ENCODE measurements around the gene PARVB.
"Not testable (repeated sequence)": the region's sequence is repeated elsewhere in the genome, so short reads cannot be mapped to it uniquely, and the experiment has no call there.

The PARVB gene

DNA sequence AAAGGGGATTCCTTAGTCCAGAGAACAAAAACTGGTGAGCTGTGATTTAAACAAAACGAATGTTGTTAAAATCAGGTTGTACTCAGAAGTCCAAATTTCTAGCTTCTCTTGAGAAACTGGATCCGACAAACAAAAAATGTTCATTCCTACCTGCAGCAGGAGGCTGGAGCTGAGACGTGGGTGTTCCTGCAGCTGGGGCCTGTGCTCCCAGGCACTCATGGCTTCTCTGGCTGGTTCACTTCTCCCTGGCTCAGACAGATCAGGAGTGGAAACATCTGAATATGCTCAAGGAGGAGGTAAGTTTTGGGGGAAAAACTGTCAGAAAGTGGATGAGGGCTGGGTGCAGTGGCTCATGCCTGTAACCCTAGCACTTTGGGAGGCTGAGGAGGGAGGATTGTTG lies 24.7 kb upstream of the PARVB start:
- DNase-seq: no peak

DNA sequence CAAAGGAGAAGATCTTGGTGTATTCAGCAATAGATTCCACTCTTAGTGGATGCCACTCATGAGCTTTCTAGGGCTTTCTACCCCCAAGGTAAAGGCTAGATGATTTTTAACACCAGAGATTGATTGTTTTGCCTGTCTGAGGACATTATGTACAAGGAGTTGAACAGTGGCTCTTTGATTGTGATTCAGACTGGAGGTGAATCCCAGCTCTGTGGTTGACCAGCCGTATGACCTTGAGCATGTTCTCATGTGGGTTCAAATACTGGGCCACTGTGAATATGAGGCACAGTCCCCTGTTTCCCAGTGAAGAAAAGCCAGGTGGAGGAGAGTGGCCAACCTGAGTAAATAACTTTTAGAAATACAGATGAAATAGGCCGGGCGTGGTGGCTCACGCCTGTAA lies 24.0 kb upstream of the PARVB start:
- DNase-seq: no peak

DNA sequence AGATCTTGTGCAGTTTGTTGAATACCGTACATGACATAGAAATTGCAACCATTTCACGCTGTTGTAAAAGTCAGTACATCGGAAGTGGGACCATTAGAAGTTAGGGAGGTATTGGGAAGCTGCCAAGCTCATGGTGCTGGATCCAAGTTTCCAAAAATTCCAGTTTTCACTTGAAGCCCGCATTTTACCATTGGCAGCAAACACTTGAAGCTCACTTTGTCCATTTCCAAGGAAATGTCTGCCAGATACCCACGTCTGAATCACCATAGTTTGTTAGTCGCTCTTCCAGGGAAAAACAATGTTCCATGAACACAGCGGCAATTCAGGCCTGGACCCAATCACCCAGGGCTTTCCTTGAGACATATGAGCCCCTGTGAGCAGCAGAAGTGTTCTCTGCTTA lies 22.6 kb upstream of the PARVB start:
- DNase-seq: no peak

DNA sequence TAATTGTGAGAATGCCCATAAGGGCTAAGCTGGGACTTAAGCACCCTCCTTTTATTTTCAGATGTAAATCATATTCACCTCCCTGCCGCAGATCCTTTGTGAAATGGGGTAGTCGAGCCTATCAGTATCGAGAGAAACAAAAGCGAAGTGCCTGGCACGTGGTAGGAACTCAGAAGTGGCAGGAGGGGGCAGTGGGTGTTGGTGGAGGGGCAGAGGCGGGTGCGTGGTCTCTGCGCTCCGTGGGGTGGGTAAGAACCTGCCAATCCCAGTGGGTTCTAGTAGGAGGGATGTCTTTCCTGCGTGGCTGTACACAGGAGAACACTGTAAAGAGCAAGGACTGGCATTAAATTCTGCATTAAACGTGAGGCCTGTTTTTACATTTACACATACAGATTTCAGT lies 21.8 kb upstream of the PARVB start:
- no peak for DNase-seq

DNA sequence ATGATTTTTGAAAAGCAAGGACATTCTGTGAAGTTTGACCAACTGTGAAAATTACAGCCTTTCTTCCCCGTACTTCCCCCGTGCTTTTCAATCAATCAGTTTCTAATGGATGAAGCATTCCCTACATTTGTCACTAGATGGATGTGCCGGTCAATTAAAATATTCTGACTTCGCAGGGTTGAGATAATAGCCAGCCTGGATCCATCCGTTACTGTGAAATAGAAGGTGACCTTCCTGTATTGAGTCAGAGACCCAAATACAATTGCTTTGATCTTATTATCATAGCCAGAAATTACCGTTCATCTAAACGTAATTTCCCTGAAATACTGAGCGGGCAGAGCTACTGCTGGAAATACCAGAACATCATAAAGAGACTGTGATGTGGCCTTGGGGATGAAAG lies 21.1 kb upstream of the PARVB start:
- DNase-seq: no peak

DNA sequence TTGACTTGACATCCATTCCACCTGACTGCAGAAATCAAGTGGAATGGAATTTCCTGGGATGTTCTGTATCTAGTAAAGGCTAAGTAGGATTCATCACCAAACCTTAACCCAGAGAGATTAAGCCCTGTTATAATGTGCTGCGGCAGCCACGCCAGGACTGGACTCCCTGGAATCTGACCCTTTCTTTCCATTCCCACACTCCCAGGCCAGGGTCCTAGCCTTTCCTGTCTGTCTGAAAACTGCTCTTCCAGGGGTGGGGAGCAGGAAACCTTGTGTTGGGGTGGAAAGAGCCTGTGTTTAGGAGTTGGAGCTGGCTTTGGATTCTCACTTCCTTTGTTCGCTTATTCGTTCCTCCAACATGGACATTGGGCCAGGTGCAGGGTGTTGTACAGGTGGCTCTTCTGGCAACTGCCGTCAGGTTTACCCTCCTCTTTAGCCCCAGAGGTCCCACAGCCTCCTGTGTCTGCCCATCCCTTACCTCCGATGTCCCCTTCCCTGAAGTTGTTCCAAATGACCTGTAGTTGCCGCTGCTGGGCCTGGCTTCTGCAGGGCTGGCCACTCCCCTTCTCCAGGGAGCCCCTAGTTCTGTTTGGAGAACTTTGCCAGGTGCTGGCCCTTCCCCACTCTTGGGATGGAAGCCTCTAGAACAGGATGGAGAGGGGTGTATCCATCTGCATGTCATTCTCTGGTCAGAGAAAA lies 20.5 kb upstream of the PARVB start:
- no peak for DNase-seq

DNA sequence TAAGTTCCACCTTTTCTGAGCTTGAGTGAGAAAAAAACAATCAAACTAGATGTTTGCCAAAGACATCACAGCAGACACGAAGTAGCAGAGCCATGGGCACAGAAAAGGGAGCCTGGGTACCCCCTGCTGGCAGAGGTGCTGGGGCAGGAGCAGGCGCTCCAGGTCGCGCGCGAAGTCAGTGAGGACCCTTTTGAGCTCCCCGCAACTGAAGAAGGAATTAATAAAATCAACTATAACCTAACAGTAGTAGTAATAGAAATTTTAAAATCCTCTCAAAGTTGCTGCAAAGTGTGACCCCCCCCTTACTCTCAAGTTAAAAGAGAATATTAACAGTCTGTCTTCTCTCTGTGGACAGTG lies 20.0 kb upstream of the PARVB start:
- no peak for DNase-seq

DNA sequence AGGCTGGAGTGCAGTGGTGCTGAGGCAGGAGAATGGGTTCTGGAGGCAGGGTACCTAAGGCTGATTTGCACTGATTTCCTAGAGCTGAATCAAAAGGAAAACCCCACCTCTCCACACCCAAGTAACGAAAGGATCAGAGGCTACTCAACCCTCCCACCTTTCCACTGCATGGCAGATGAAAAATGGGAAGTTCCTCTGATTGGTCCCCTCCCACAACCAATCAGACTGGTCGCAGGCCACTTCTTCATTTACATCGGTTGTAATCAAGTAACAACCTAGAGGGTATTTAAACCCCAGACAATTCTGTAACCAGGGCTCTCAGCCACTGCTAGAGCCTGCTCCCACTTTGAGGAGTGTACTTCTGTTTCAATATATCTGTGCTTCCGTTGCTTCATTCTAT lies 18.6 kb upstream of the PARVB start:
- DNase-seq: no peak

DNA sequence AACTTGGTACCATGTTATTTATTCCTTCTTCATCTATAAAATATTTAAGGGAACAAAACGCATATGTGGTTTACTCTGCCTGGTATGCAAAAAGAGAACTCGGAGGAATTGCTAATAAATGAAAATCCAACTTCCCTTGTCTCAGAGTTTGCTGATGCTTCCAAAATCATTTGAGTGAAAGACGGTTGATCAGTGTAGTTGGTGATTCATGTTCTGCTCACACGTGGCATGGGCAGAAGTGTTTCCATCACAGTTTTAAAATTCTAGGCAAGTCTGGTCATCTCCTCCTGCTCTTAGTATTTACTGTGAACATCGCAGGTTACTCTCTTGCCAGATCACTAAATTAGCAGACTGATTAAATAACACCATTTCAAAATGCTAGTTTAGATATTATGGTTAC lies 11.9 kb upstream of the PARVB start:
- DNase-seq: no peak

DNA sequence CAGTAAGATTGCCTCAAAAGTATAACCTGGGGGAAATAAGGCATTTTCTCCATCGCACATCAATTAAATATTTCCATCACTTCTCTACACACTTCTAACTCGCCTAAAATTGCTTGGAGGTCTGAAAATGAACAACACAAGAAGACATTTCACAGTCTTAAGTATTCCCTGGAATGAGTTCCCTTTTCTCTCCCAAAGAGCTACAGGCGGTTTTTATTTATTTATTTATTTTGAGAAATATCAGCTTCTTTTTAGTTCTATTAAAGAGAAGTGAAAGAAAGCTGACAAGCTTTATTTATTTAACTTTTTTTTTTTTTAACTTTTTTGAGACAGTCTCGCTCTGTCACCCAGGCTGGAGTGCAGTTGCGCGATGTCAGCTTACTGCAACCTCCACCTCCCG lies 11.5 kb upstream of the PARVB start:
- no peak for DNase-seq

DNA sequence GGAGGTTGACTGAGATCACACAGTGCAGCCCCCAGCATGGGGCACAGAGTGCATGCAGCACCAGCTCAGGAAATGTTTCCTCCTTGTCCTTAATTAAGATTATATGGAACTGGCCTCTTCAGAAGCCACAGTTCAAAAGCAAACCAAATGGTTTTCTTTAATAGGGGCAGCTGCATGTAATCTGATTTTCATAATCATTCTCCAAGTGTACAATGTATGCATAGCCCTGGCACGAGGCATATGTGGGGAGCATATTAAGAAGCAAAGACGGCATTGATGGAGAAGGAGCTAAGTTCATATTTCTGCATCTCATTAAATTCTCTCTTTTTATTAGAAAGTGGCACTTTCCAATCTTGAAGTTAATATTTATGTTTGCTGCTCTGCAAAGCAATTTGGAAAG lies 9.9 kb upstream of the PARVB start:
- DNase-seq: no peak

DNA sequence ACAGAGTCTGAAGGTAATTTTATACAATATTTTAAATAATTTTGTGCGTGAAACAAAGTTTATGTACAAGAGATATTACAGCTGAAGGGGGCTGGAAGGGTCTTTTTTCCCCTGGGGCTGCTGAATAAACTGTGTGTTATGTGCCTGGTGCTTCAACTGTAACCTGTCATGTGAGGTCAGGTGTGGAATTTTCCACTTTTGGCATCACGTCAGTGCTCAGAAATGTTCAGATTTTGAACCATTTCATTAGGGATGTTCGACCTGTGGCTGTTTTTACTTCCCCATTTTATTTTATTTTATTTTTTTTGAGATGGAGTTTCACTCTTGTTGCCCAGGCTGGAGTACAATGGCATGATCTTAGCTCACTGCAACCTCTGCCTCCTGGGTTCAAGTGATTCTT lies 7.5 kb upstream of the PARVB start:
- DNase-seq: not testable (repeated sequence)

DNA sequence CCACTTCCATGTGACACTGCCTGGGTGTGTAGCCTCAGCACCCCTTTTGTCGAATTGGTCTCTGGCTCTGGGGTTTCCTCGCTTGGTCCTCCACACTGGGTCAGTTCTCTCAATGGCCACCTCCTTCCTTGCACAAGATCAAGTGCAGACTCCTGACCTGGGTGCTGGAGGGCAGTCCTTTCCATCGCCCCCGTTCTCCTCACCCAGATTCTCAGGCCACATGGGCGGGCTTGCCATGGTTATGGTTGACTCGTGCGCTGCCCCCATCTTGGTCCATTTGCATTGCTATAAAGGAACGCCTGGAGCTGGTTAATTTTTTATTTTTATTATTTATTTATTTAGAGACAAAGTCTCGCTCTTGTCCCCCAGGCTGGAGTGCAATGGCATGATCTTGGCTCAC lies 5.5 kb upstream of the PARVB start:
- DNase-seq: no peak

DNA sequence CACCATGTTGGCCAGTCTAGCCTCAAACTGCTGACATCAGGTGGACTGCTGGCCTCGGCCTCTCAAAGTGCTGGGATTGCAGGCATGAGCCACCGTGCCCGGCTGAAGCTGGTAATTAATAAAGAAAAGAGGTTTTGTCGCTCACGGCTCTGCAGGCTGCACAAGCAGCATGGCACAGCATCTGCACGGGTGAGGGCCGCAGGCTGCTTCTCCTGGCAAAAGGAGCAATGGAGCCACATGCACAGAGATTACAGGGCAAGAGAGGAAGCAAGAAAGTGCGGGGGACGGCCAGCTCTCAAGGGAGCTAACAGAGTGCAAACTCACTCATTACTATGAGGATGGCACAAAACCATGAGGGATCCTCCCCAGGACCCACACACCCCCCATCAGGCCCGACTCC lies 4.7 kb upstream of the PARVB start:
- DNase-seq: no peak

DNA sequence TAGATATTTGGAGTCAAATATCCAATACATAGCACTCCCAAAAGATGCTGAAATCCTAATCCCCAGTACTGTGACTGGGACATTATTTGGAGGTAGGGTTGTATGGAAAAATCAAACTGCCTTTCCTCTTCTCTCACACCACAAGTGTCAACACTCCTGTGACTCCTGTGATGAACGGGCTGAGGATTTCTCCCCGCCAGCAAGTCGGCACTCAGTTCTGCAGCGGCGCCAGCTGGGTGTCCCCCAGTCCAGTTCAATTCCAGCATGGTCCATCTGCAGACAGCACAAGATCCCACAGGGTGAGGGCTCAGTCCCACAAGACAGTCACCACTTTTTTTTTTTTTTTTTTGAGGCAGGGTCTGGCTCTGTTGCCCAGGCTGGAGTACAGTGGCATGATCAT lies 4.3 kb upstream of the PARVB start:
- DNase-seq: no peak

DNA sequence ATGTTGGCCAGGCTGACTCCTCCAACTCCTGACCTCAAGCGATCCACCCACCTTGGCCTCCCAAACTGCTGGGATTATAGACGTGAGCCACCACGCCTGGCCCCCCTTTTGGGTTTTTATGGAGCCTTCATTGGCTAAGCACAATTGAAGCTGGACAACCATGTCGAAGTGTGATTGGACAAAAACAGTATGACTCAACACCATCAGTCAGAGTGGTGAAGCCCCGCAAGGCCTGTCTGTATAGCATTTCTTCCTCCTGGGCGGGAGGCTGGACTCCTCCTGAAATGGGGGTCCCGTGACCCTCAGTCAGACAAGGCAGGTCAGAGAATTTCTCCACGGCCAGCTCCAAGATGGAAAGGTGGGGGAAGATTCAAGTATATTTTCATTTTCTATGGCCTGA lies 3.1 kb upstream of the PARVB start:
- no peak for DNase-seq

DNA sequence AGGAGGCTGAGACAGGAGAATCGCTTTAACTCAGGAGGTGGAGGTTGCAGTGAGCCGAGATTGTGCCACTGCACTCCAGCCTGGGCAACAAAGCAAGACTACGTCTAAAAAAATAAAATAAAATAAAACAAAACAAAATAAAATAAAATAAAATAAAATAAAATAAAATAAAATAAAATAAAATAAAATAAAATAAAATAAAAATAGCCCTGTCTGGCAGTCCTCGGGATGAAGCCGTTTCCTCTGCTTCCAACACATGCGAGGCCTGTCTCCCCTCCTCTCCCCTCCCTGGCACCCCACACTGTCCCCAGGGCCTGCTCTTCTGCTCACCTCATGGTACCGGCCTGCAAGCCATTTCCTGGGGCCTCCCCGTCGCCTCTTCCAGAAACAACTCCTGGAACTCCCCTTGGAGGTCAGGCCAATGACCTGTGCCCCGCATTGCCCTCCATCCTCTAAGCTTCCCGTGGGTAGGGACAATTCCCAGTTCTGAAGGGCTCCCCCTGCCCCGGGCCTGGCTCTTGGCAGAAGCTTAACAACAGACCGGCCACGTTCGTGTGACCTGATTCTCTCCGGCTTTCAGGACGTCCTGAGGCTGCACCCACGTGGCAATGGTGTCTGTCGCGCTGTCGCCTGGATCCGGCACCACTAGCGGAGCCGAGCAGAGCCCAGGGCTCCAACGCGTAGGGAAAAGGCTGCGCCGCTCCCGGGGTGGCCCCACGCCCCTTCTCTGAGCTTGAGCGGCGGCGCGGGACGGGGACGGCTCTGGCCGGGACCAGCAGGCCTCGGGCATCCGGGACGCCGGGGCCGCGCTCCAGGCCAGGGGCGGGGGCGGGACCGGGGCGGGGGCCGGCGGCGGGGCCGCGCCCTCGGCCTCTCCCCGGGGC lies 456 bp upstream of the PARVB start:
- DNase-seq: no peak

DNA sequence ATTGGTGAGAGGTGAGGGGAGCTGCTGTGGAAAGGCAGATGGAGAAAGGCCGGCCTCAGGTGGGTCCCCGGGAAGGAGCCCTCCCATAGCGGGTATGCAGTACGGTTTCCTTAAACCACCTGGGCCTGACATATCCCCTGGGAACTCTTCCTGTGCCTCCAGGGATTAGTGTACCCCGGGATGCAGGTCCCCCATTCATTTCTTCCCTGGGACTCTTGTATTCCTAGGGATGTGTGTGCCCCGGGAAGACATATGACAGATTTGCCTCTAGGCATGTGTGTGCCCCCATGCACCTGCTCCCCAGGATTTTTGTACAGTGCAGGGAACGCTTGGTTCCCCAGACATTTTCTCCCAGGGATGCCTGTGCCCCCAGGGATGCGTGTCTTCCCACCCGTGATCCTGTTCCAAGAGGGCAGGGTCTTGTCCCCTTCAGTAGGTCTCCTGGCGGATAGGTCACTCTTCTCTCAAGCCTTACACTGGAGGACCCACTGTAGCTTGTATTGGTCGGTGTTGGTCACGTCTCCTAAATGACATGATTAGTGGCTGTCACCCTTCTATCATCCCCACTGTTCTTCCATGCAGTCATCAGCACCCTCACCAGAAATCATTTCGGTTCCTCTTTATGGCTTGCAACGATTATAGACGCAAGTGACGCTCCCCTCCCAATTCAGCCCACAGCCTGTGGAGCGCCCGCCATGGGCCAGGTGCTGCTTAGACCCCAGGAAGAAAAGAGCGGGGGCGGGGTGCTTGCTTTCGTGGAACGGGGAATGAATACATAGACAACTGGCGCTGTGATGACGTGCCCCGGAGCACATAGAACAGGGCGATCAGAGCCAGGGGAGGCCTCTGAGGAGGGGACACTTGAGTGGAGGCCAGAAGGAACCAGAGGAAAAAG lies 1.3 kb downstream of the PARVB start:
- DNase-seq: no peak

DNA sequence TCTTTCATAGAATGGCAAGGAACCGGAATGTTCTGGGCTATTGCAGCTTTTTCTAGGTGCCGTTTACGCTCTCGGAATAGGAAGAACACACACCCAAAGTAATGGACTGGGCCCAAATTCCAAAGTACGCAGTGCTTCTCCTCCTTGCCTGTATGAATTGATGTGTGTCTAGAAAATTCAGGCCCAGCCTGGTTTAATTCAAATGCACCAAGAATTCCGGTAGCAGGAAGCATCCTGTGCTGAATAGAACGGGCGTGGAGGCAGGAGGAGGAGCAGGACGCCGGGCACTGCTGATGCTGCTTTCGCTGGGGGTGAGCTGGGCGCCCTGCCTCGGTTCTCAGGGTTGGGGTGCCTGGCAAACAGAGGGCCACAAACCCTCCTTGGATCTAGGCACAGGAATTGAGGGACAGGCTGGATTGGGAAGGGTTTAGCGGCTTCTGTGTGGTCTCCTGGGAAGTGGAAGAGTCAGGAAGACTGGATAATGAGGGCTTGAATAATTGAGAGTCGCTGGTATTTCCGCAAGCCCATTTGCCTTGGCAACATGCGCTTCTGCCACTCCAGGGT lies 2.0 kb downstream of the PARVB start:
- DNase-seq: no peak

DNA sequence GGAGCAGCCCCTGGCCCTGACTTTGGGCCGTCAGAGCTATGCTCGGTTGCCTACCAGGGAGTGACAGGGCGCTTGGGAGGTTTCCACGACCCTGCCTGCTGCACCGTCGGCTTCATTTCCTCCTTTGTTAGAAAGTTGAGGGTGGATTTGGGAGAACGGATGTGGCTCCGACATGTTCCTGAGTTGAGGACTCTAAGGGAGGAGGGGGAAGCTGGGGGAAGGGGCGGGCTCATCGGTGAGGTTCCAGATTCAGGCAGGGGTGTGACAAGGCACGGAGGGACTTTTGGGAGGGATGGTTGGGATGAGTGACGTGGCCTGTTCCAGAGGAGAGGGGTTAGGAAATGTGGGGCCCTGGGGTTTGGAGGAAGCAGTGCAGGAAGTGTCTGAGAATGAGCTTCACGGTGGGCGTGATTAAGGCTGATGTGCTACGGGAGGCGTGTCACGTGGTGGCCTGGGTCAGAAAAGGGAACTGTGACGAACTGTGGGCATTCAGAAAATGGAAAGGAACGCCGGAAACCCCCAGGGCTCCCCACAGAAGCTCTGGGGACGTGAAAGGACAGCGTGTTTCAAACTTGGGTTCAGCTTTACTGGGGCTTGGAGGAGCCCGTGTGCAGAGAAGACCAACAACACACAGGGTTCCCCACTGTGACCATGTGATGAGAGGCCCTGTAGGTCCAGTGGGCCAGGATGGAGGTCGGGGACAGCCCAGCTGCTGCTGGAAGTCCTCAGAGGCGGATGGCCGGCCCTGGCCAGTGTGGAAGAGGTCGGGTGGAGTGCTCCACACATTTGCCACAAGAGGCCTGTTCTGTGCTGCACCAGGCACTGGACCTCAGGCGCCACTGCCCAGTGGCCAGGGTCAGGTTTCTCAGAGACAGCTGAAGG lies 2.8 kb downstream of the PARVB start:
- DNase-seq: peak in 3 of 6 experiments; percentile 3 to 61 (median 9)

DNA sequence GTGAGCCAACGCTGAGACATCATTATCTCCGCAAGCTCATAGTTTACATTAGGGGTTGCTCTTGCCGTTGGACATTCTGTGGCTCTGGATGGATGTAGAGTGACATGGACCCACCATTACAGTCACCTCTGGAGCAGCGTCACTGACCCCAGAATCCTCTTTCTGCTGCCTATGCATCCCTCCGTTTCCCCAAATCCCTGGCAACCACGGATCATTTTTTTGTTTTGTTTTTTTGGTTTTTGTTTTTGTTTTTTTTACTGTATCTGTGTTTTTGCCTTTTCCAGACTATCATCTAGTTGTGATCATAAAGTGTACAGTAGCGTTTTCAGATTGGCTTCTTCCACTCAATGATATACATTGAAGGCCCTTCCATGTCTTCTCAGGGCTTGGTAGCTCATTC lies 4.0 kb downstream of the PARVB start:
- no peak for DNase-seq

DNA sequence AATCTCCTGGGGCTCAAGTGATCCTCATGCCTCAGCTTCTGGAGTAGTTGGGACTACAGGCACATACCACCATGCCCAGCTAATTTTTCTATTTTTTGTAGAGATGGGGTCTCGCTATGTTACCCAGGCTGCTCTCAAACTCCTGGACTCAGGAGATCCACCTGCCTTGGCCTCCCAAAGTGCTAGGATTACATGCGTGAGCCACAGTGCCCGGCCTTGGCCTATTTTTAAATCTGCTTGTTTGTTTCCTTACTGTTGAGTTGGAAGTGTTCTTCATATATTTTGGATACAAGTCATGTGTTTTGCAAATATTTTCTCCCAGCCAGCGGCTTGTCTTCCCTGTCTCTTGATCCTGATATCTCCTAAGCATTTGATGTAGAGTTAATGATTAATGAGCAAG lies 5.0 kb downstream of the PARVB start:
- no peak for DNase-seq

Data from stimulated activated naive CD4-positive, alpha-beta T cell (primary cell).